Measurements from ENCODE around the gene RAB6D.
A peak's percentile ranks its signal among the peaks of the same experiment; 100 is the strongest.
"Not testable (repeated sequence)": the region's sequence is repeated elsewhere in the genome, so short reads cannot be mapped to it uniquely, and the experiment has no call there.

The RAB6D gene

GRCh38 chr2:131363703-131364186 lies at the start of gene RAB6D:
TSS of gene RAB6D (minus strand) at chr2:131364168. CDS start at chr2:131363720, 448 bp downstream.
- CTCF ChIA-PET; DNase-seq (ENCODE audit: low read depth, low spot score); POLR2A ChIA-PET: not testable (repeated sequence)
- H3K4me3 ChIP-seq (ENCODE audit: low read depth, low read length): peak within 1 kb of the TSS; percentile 27; the same call in 1 of the 2 replicates

DNA sequence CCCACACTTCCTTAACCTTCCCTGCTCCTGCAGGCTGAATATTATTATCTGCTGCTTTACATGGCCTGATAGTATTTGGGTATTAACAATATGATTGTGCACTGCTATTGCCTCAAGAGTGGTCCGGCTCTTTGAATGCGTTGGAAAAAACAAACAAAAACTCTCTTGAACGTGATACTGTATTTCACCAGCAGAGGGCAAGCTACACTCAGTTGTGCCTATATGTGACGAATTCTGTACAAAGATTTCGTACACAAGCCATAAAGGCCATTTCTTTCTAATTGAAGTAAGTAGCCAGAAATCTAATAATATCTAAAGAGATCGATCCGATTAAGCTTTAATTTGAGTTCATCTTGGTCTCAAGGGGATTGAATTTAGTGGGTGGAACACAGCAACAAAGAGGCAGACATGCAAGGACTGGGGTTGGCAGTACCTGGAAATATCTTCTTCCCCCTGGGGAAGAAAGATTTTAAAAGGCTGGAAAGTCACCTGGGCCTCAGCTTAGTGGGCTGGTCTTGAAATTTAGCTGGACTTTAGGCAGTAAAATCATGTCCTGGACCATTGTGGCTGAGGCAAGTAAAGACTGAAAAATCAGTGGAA lies 49.3 kb upstream of the RAB6D start:
- no peak overlapping the region for H3K4me3 ChIP-seq (ENCODE audit: low read depth, low read length)
- DNase-seq (ENCODE audit: low read depth, low spot score): peak; percentile 10
- ChIA-PET CTCF (interaction anchor here (0.8 to 2.9 kb wide), 13 partner anchors 8 to 735 kb away, joined by 3 to 40 read pairs (median 6); partner anchors contain the start of gene MZT2A), POLR2A (no interaction called here)
- TF ChIP-seq, protein P1, sequence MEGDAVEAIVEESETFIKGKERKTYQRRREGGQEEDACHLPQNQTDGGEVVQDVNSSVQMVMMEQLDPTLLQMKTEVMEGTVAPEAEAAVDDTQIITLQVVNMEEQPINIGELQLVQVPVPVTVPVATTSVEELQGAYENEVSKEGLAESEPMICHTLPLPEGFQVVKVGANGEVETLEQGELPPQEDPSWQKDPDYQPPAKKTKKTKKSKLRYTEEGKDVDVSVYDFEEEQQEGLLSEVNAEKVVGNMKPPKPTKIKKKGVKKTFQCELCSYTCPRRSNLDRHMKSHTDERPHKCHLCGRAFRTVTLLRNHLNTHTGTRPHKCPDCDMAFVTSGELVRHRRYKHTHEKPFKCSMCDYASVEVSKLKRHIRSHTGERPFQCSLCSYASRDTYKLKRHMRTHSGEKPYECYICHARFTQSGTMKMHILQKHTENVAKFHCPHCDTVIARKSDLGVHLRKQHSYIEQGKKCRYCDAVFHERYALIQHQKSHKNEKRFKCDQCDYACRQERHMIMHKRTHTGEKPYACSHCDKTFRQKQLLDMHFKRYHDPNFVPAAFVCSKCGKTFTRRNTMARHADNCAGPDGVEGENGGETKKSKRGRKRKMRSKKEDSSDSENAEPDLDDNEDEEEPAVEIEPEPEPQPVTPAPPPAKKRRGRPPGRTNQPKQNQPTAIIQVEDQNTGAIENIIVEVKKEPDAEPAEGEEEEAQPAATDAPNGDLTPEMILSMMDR (IDR thresholded peaks at IDR 0.05; ENCODE audit: insufficient read depth, low read length, missing control alignments): peak; percentile 56

- no peak overlapping the region for H3K4me3 ChIP-seq (ENCODE audit: low read depth, low read length)
- DNase-seq (ENCODE audit: low read depth, low spot score): no peak
- TF ChIP-seq, protein P1 (IDR thresholded peaks at IDR 0.05; ENCODE audit: insufficient read depth, low read length, missing control alignments): no peak
- ChIA-PET CTCF (interaction anchor here (1.5 kb wide), 1 partner anchor 263 kb away, joined by 5 read pairs; no protein-coding TSS in a partner anchor), POLR2A (no interaction called here)
Observed at GRCh38 chr2:131410173-131410572, 46.2 kb upstream of the RAB6D start.

DNA sequence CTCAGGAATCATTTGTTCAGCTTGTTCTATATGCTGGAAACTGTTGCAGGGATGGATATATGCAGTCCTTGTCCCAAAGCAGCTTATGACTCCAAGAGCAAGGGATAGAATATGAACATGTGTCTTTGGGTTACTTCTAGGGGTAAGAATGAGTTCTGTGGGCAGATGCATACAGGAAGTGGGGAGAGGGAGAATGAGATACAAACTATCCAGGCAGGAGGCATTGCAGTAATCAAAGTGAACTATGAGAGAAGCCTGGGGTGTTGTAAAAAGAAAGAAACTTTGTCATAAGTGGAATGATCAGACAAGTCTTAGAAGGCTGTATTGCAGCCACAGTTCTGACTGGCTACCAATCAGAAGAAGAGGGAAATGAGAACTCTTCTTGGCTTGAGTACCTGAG lies 44.8 kb upstream of the RAB6D start:
- ChIA-PET POLR2A (no interaction called here), CTCF (no interaction called here)

DNA sequence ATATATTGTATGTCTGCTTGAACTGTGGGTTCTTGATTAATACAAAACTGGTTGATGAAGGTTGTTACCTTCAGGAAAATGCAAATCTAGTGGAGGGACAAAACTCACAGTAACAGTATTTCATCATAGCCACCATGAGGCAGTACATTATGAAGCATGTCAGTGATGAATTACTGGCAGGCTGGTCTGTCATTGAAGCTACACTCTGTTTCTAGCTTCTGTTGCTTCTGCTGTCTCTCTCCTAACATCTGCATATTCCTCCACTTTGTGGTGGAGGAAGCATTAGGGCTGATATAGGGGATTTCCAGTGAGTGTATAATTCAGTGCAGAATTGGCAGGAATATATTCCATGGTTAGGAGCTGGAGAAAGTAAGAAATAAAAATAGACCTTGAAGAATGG lies 44.2 kb upstream of the RAB6D start:
- ChIA-PET POLR2A (no interaction called here), CTCF (no interaction called here)
- no peak overlapping the region for H3K4me3 ChIP-seq (ENCODE audit: low read depth, low read length)
- TF ChIP-seq, protein P1 (IDR thresholded peaks at IDR 0.05; ENCODE audit: insufficient read depth, low read length, missing control alignments): no peak
- no peak for DNase-seq (ENCODE audit: low read depth, low spot score)

More for the DNA sequence above, 44.8 kb upstream of the RAB6D start:
- TF ChIP-seq, protein P1 (IDR thresholded peaks at IDR 0.05; ENCODE audit: insufficient read depth, low read length, missing control alignments): no peak
- H3K4me3 ChIP-seq (ENCODE audit: low read depth, low read length): no peak overlapping the region
- DNase-seq (ENCODE audit: low read depth, low spot score): no peak

DNA sequence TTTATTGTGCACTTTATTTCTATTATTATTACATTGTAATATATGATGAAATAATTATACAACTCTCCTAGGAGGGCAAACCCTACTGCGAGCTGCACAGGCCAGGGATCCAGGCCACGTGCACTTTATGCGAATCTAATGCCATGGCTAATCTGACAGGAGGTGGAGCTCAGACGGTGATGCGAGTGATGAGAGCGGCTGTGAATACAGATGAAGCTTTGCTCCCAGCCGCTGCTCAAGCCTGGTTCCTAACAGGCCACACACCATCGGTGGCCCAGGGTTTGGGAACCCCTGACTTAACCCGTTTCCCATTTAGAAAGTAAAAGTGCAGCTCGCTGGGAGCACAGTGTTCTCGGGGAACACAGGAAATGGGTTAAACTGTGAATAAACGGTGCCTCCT lies 40.8 kb upstream of the RAB6D start:
- no peak overlapping the region for H3K4me3 ChIP-seq (ENCODE audit: low read depth, low read length)
- CTCF ChIA-PET: interaction anchor here (1.1 kb wide), 1 partner anchor 9 kb away, joined by 8 read pairs; no protein-coding TSS in a partner anchor
- DNase-seq (ENCODE audit: low read depth, low spot score): no peak
- POLR2A ChIA-PET: no interaction called here
- TF ChIP-seq, protein P1 (IDR thresholded peaks at IDR 0.05; ENCODE audit: insufficient read depth, low read length, missing control alignments): no peak

All from AG04449 (cell line).